ENCODE data around the gene GPRC5C. TPM values are rescaled to one million over a fixed set of nuclear protein-coding genes. Genes with fewer than 3 reads are reported as not detected.

The GPRC5C gene
- total and polyA plus RNA-seq, 5 donors from 2014 or later, result not detected

GRCh38 chr17:74473294-74473693, 41.4 kb downstream of the GPRC5C start:
- ATAC-seq (ENCODE audit: low read depth in 2 of 2) (no peak), DNase-seq (no peak)
- H3K27me3 ChIP-seq (ENCODE audit: control insufficient read depth, insufficient read depth, low read length), result no peaks in the 10 kb centered on the region
- no peak overlapping the region for H3K4me3 ChIP-seq (ENCODE audit: low read depth, low read length)
- H3K36me3 Mint-ChIP-seq, result no peaks in the 10 kb centered on the region
- H3K4me1 ChIP-seq (ENCODE audit: control insufficient read depth, insufficient read depth, low read length, poor library complexity, severe bottlenecking), result no peaks in the 10 kb centered on the region
- no peaks in the 10 kb centered on the region for H3K36me3 ChIP-seq (ENCODE audit: control insufficient read depth, insufficient read depth, low read length)
- peaks cover 9 to 13% of the 10 kb centered on the region in 2 experiments for H3K9me3 ChIP-seq (ENCODE audit: control insufficient read depth in 2 of 2, low read length in 2 of 2)
- H3K9me3 Mint-ChIP-seq, result peaks cover 0 to 12% (median 4%) of the 10 kb centered on the region in 7 donors
- H3K27ac Mint-ChIP-seq, result no peak overlapping the region
- H3K4me3 Mint-ChIP-seq, result peak overlapping the region in 1 of 4 donors; percentile 35
- H3K27me3 Mint-ChIP-seq, result peaks cover 4% of the 10 kb centered on the region
- H3K4me1 Mint-ChIP-seq, result peaks cover 0 to 17% (median 2%) of the 10 kb centered on the region in 4 donors
- no peak overlapping the region for H3K27ac ChIP-seq (ENCODE audit: insufficient read depth, low read length, poor library complexity, severe bottlenecking)

- Histone ChIP-seq H3K4me3 (ENCODE audit: low read depth, low read length) (no peak overlapping the region), H3K27ac (ENCODE audit: insufficient read depth, low read length, poor library complexity, severe bottlenecking) (no peak overlapping the region), H3K36me3 (ENCODE audit: control insufficient read depth, insufficient read depth, low read length) (no peaks in the 10 kb centered on the region), H3K27me3 (ENCODE audit: control insufficient read depth, insufficient read depth, low read length) (no peaks in the 10 kb centered on the region), H3K9me3 (ENCODE audit: control insufficient read depth in 2 of 2, low read length in 2 of 2) (peaks cover 9 to 13% of the 10 kb centered on the region in 2 experiments), H3K4me1 (ENCODE audit: control insufficient read depth, insufficient read depth, low read length, poor library complexity, severe bottlenecking) (peaks cover 9% of the 10 kb centered on the region)
- H3K36me3 Mint-ChIP-seq, result no peaks in the 10 kb centered on the region
- peaks cover 0 to 12% (median 4%) of the 10 kb centered on the region in 7 donors for H3K9me3 Mint-ChIP-seq
- peak overlapping the region in 1 of 3 donors; percentile 28 for H3K27ac Mint-ChIP-seq
- peak overlapping the region in 1 of 4 donors; percentile 35 for H3K4me3 Mint-ChIP-seq
- DNase-seq (no peak), ATAC-seq (ENCODE audit: low read depth in 2 of 2) (no peak)
- H3K27me3 Mint-ChIP-seq, result peaks cover 4% of the 10 kb centered on the region
- H3K4me1 Mint-ChIP-seq, result peaks cover 0 to 26% (median 9%) of the 10 kb centered on the region in 4 donors
These were observed 42.3 kb downstream of the GPRC5C start for GRCh38 chr17:74474043-74474792.

GRCh38 chr17:74475189-74475588, 43.3 kb downstream of the GPRC5C start:
- peak overlapping the region in 1 of 3 donors; percentile 2 for H3K27ac Mint-ChIP-seq
- H3K9me3 Mint-ChIP-seq, result peaks cover 0 to 12% (median 4%) of the 10 kb centered on the region in 7 donors
- peaks cover 9 to 13% of the 10 kb centered on the region in 2 experiments for H3K9me3 ChIP-seq (ENCODE audit: control insufficient read depth in 2 of 2, low read length in 2 of 2)
- no peak for DNase-seq
- H3K27me3 ChIP-seq (ENCODE audit: control insufficient read depth, insufficient read depth, low read length), result no peaks in the 10 kb centered on the region
- ATAC-seq (ENCODE audit: low read depth in 2 of 2), result no peak
- H3K27ac ChIP-seq (ENCODE audit: insufficient read depth, low read length, poor library complexity, severe bottlenecking), result no peak overlapping the region
- H3K27me3 Mint-ChIP-seq, result peaks cover 4% of the 10 kb centered on the region
- H3K4me1 ChIP-seq (ENCODE audit: control insufficient read depth, insufficient read depth, low read length, poor library complexity, severe bottlenecking), result peaks cover 10% of the 10 kb centered on the region
- H3K36me3 ChIP-seq (ENCODE audit: control insufficient read depth, insufficient read depth, low read length), result no peaks in the 10 kb centered on the region
- H3K4me3 ChIP-seq (ENCODE audit: low read depth, low read length), result no peak overlapping the region
- H3K4me1 Mint-ChIP-seq, result peaks cover 0 to 32% (median 14%) of the 10 kb centered on the region in 4 donors
- H3K36me3 Mint-ChIP-seq, result no peaks in the 10 kb centered on the region
- H3K4me3 Mint-ChIP-seq, result peak overlapping the region in 1 of 4 donors; percentile 12

- ATAC-seq (ENCODE audit: low read depth in 2 of 2) (no peak), DNase-seq (no peak)
- H3K36me3 ChIP-seq (ENCODE audit: control insufficient read depth, insufficient read depth, low read length), result no peaks in the 10 kb centered on the region
- peaks cover 10% of the 10 kb centered on the region for H3K4me1 ChIP-seq (ENCODE audit: control insufficient read depth, insufficient read depth, low read length, poor library complexity, severe bottlenecking)
- no peak overlapping the region for H3K4me3 ChIP-seq (ENCODE audit: low read depth, low read length)
- Mint-ChIP-seq H3K27ac (no peak overlapping the region), H3K36me3 (no peaks in the 10 kb centered on the region), H3K9me3 (peaks cover 0 to 12% (median 4%) of the 10 kb centered on the region in 7 donors), H3K4me3 (no peak overlapping the region), H3K27me3 (no peaks in the 10 kb centered on the region), H3K4me1 (peaks cover 0 to 32% (median 13%) of the 10 kb centered on the region in 4 donors)
- peaks cover 9 to 13% of the 10 kb centered on the region in 2 experiments for H3K9me3 ChIP-seq (ENCODE audit: control insufficient read depth in 2 of 2, low read length in 2 of 2)
- H3K27ac ChIP-seq (ENCODE audit: insufficient read depth, low read length, poor library complexity, severe bottlenecking), result no peak overlapping the region
- H3K27me3 ChIP-seq (ENCODE audit: control insufficient read depth, insufficient read depth, low read length), result no peaks in the 10 kb centered on the region
These were observed 45.5 kb downstream of the GPRC5C start for GRCh38 chr17:74477411-74477810.

GRCh38 chr17:74478420-74479100, 46.7 kb downstream of the GPRC5C start:
- Histone ChIP-seq H3K27me3 (ENCODE audit: control insufficient read depth, insufficient read depth, low read length) (no peaks in the 10 kb centered on the region), H3K9me3 (ENCODE audit: control insufficient read depth in 2 of 2, low read length in 2 of 2) (peaks cover 9 to 13% of the 10 kb centered on the region in 2 experiments), H3K36me3 (ENCODE audit: control insufficient read depth, insufficient read depth, low read length) (no peaks in the 10 kb centered on the region), H3K4me3 (ENCODE audit: low read depth, low read length) (peak overlapping the region; percentile 19), H3K4me1 (ENCODE audit: control insufficient read depth, insufficient read depth, low read length, poor library complexity, severe bottlenecking) (peaks cover 10% of the 10 kb centered on the region), H3K27ac (ENCODE audit: insufficient read depth, low read length, poor library complexity, severe bottlenecking) (no peak overlapping the region)
- Mint-ChIP-seq H3K36me3 (no peaks in the 10 kb centered on the region), H3K27me3 (peaks cover 6% of the 10 kb centered on the region), H3K4me1 (peaks cover 0 to 25% (median 13%) of the 10 kb centered on the region in 4 donors), H3K4me3 (peak overlapping the region in 2 of 4 donors; percentile 18 to 57), H3K27ac (peak overlapping the region in 1 of 3 donors; percentile 22), H3K9me3 (peaks cover 0 to 12% (median 4%) of the 10 kb centered on the region in 7 donors)
- ATAC-seq (ENCODE audit: low read depth in 2 of 2), result peak; percentile 8 to 56
- DNase-seq, result peak in 1 of 3 donors; percentile 71

GRCh38 chr17:74480290-74480689, 48.4 kb downstream of the GPRC5C start:
- DNase-seq (no peak), ATAC-seq (ENCODE audit: low read depth in 2 of 2) (no peak)
- peak overlapping the region in 1 of 3 donors; percentile 78 for H3K27ac Mint-ChIP-seq
- H3K27me3 ChIP-seq (ENCODE audit: control insufficient read depth, insufficient read depth, low read length), result no peaks in the 10 kb centered on the region
- no peaks in the 10 kb centered on the region for H3K36me3 ChIP-seq (ENCODE audit: control insufficient read depth, insufficient read depth, low read length)
- peaks cover 7 to 10% of the 10 kb centered on the region in 2 experiments for H3K9me3 ChIP-seq (ENCODE audit: control insufficient read depth in 2 of 2, low read length in 2 of 2)
- peaks cover 0 to 20% (median 12%) of the 10 kb centered on the region in 4 donors for H3K4me1 Mint-ChIP-seq
- H3K4me1 ChIP-seq (ENCODE audit: control insufficient read depth, insufficient read depth, low read length, poor library complexity, severe bottlenecking), result peaks cover 10% of the 10 kb centered on the region
- H3K27ac ChIP-seq (ENCODE audit: insufficient read depth, low read length, poor library complexity, severe bottlenecking), result no peak overlapping the region
- peaks cover 6% of the 10 kb centered on the region for H3K27me3 Mint-ChIP-seq
- no peaks in the 10 kb centered on the region for H3K36me3 Mint-ChIP-seq
- no peak overlapping the region for H3K4me3 ChIP-seq (ENCODE audit: low read depth, low read length)
- H3K4me3 Mint-ChIP-seq, result no peak overlapping the region
- H3K9me3 Mint-ChIP-seq, result peaks cover 0 to 8% (median 4%) of the 10 kb centered on the region in 7 donors

GRCh38 chr17:74481621-74482020, 49.7 kb downstream of the GPRC5C start:
- Mint-ChIP-seq H3K4me1 (peaks cover 0 to 20% (median 12%) of the 10 kb centered on the region in 4 donors), H3K27ac (no peak overlapping the region), H3K27me3 (peaks cover 6% of the 10 kb centered on the region), H3K36me3 (no peaks in the 10 kb centered on the region), H3K9me3 (peaks cover 0 to 3% (median under 1%) of the 10 kb centered on the region in 7 donors), H3K4me3 (no peak overlapping the region)
- peaks cover 3% of the 10 kb centered on the region for H3K27me3 ChIP-seq (ENCODE audit: control insufficient read depth, insufficient read depth, low read length)
- ATAC-seq (ENCODE audit: low read depth in 2 of 2) (no peak), DNase-seq (no peak)
- no peak overlapping the region for H3K27ac ChIP-seq (ENCODE audit: insufficient read depth, low read length, poor library complexity, severe bottlenecking)
- no peaks in the 10 kb centered on the region for H3K36me3 ChIP-seq (ENCODE audit: control insufficient read depth, insufficient read depth, low read length)
- peaks cover 10% of the 10 kb centered on the region for H3K4me1 ChIP-seq (ENCODE audit: control insufficient read depth, insufficient read depth, low read length, poor library complexity, severe bottlenecking)
- H3K4me3 ChIP-seq (ENCODE audit: low read depth, low read length), result no peak overlapping the region
- no peaks in the 10 kb centered on the region for H3K9me3 ChIP-seq (ENCODE audit: control insufficient read depth in 2 of 2, low read length in 2 of 2)

Data from CD4-positive, CD25-positive, alpha-beta regulatory T cell (primary cell).